ENCODE data around the gene MAP3K10.

The MAP3K10 gene

GRCh38 chr19:40253611-40254092, 62.4 kb downstream of the MAP3K10 start:
- Mint-ChIP-seq H3K9me3 (no peaks in the 10 kb centered on the region), H3K36me3 (ENCODE audit: low read depth) (peaks cover 27% of the 10 kb centered on the region), H3K27me3 (ENCODE audit: low read depth) (no peaks in the 10 kb centered on the region), H3K27ac (no peak overlapping the region), H3K4me1 (ENCODE audit: low read depth) (peaks cover 2% of the 10 kb centered on the region), H3K4me3 (no peak overlapping the region)

GRCh38 chr19:40254714-40255418, 63.6 kb downstream of the MAP3K10 start:
- Mint-ChIP-seq H3K9me3 (no peaks in the 10 kb centered on the region), H3K36me3 (ENCODE audit: low read depth) (peaks cover 25% of the 10 kb centered on the region), H3K27me3 (ENCODE audit: low read depth) (no peaks in the 10 kb centered on the region), H3K27ac (no peak overlapping the region), H3K4me3 (no peak overlapping the region), H3K4me1 (ENCODE audit: low read depth) (peaks cover 2% of the 10 kb centered on the region)

GRCh38 chr19:40255619-40256166, 64.5 kb downstream of the MAP3K10 start:
- no peak overlapping the region for H3K4me3 Mint-ChIP-seq
- peaks cover 2% of the 10 kb centered on the region for H3K4me1 Mint-ChIP-seq (ENCODE audit: low read depth)
- H3K36me3 Mint-ChIP-seq (ENCODE audit: low read depth) = peaks cover 25% of the 10 kb centered on the region
- H3K27me3 Mint-ChIP-seq (ENCODE audit: low read depth) = no peaks in the 10 kb centered on the region
- no peak overlapping the region for H3K27ac Mint-ChIP-seq
- no peaks in the 10 kb centered on the region for H3K9me3 Mint-ChIP-seq

- H3K4me1 Mint-ChIP-seq (ENCODE audit: low read depth) = peaks cover 2% of the 10 kb centered on the region
- H3K36me3 Mint-ChIP-seq (ENCODE audit: low read depth) = peaks cover 23% of the 10 kb centered on the region
- no peaks in the 10 kb centered on the region for H3K9me3 Mint-ChIP-seq
- no peak overlapping the region for H3K27ac Mint-ChIP-seq
- no peaks in the 10 kb centered on the region for H3K27me3 Mint-ChIP-seq (ENCODE audit: low read depth)
- no peak overlapping the region for H3K4me3 Mint-ChIP-seq
Observed at GRCh38 chr19:40256512-40256911, 65.3 kb downstream of the MAP3K10 start.

- Mint-ChIP-seq H3K4me1 (ENCODE audit: low read depth) (peaks cover 2% of the 10 kb centered on the region), H3K36me3 (ENCODE audit: low read depth) (peaks cover 22% of the 10 kb centered on the region), H3K27me3 (ENCODE audit: low read depth) (no peaks in the 10 kb centered on the region), H3K4me3 (no peak overlapping the region), H3K9me3 (no peaks in the 10 kb centered on the region), H3K27ac (no peak overlapping the region)
Observed at GRCh38 chr19:40257096-40257517, 65.9 kb downstream of the MAP3K10 start.

- Mint-ChIP-seq H3K27ac (no peak overlapping the region), H3K4me3 (no peak overlapping the region), H3K4me1 (ENCODE audit: low read depth) (no peaks in the 10 kb centered on the region), H3K9me3 (no peaks in the 10 kb centered on the region), H3K27me3 (ENCODE audit: low read depth) (no peaks in the 10 kb centered on the region), H3K36me3 (ENCODE audit: low read depth) (peaks cover 15% of the 10 kb centered on the region)
Observed at GRCh38 chr19:40261631-40262030, 70.4 kb downstream of the MAP3K10 start.

- no peaks in the 10 kb centered on the region for H3K4me1 Mint-ChIP-seq (ENCODE audit: low read depth)
- no peak overlapping the region for H3K4me3 Mint-ChIP-seq
- H3K9me3 Mint-ChIP-seq = no peaks in the 10 kb centered on the region
- H3K36me3 Mint-ChIP-seq (ENCODE audit: low read depth) = peaks cover 17% of the 10 kb centered on the region
- no peak overlapping the region for H3K27ac Mint-ChIP-seq
- H3K27me3 Mint-ChIP-seq (ENCODE audit: low read depth) = no peaks in the 10 kb centered on the region
Observed at GRCh38 chr19:40262422-40262821, 71.2 kb downstream of the MAP3K10 start.

- Mint-ChIP-seq H3K36me3 (ENCODE audit: low read depth) (peaks cover 19% of the 10 kb centered on the region), H3K4me3 (no peak overlapping the region), H3K4me1 (ENCODE audit: low read depth) (peaks cover 3% of the 10 kb centered on the region), H3K27ac (no peak overlapping the region), H3K27me3 (ENCODE audit: low read depth) (no peaks in the 10 kb centered on the region), H3K9me3 (no peaks in the 10 kb centered on the region)
Observed at GRCh38 chr19:40263440-40264313, 72.5 kb downstream of the MAP3K10 start.

GRCh38 chr19:40264314-40265054, 73.3 kb downstream of the MAP3K10 start:
- no peaks in the 10 kb centered on the region for H3K27me3 Mint-ChIP-seq (ENCODE audit: low read depth)
- H3K9me3 Mint-ChIP-seq = no peaks in the 10 kb centered on the region
- no peak overlapping the region for H3K4me3 Mint-ChIP-seq
- peaks cover 19% of the 10 kb centered on the region for H3K36me3 Mint-ChIP-seq (ENCODE audit: low read depth)
- peaks cover 5% of the 10 kb centered on the region for H3K4me1 Mint-ChIP-seq (ENCODE audit: low read depth)
- no peak overlapping the region for H3K27ac Mint-ChIP-seq

Data from T-helper 1 cell treated with Interleukin-12 subunit alpha and Interleukin-12 subunit beta and Interleukin-4 antibody, amounts not matched to agents 30 μg/mL and 1 μg/mL, for 36 hours (primary cell).